SJSA1 (cell line): ENCODE results near the gene UVRAG. TPM values are rescaled to one million over a fixed set of nuclear protein-coding genes. Genes with fewer than 3 reads are reported as not detected.

Experiments used
- DNase-seq, 2 experiments: peaks; one replicate each; pipeline ENCODE4 v3.0.0-alpha.2; 2015 to 2020; ENCODE audit warnings: low spot score in 2 of 2, low read depth in 1 of 2
- H3K27ac ChIP-seq: fragments of 250-450 bp; sonication (Bioruptor Pico); 2 replicates; pipeline ENCODE4 v1.5.1; 2020; ENCODE audit warnings: mild to moderate bottlenecking, moderate library complexity
- H3K27me3 ChIP-seq: fragments of 250-450 bp; sonication (Bioruptor Pico); replicated peaks from 2 replicates; pipeline ENCODE4 v1.5.1; 2020; ENCODE audit warnings: mild to moderate bottlenecking, moderate library complexity
- H3K36me3 ChIP-seq: fragments of 250-450 bp; sonication (Bioruptor Pico); 2 replicates; pipeline ENCODE4 v1.5.1; 2020; ENCODE audit warnings: mild to moderate bottlenecking
- H3K4me1 ChIP-seq: fragments of 250-450 bp; sonication (Bioruptor Pico); replicated peaks from 2 replicates; pipeline ENCODE4 v1.6.1; 2021; ENCODE audit warnings: mild to moderate bottlenecking
- H3K4me3 ChIP-seq: fragments of 250-450 bp; sonication (Bioruptor Pico); 2 replicates; pipeline ENCODE4 v1.5.1; 2020; ENCODE audit warnings: mild to moderate bottlenecking
- H3K9me3 ChIP-seq: fragments of 250-450 bp; sonication (Bioruptor Pico); replicated peaks from 2 replicates; pipeline ENCODE4 v1.5.1; 2020; ENCODE audit warnings: mild to moderate bottlenecking
- total RNA-seq: library from RNA; depleted of rRNA; stranded (reverse); fragments of >200 nt; shearing (Covaris generic); gene quantifications from 2 replicates; pipeline ENCODE4 v1.2.3, GENCODE V29; 2014; rRNA removed

Gene UVRAG
- total RNA-seq, 1 experiment from 2014 or later: 7.7 TPM

DNA sequence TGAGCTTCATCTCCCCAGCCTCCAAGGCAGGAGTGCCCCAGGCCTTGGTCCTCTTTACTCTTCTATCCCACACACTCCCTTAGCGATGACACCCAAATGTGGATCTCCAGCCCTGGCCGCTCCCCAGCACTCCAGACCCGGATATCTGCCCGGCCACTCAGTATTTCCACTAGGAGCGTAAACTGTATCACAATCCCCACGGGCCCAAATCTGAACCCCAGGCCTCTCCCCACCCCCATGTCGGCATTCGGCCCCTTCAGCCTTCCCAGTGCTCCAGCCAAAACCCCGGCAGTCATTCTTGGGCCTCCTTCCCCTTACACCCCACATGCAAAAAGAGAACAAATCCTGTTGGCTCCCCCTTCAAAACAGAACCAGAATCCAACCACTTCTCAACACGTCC, 370.5 kb downstream of the UVRAG start:
- no peak for DNase-seq
- Histone ChIP-seq H3K9me3 (no peaks in the 10 kb centered on the region), H3K27me3 (no peaks in the 10 kb centered on the region), H3K4me1 (no peaks in the 10 kb centered on the region), H3K27ac (no peak overlapping the region), H3K36me3 (no peaks in the 10 kb centered on the region), H3K4me3 (no peak overlapping the region)

- Histone ChIP-seq H3K9me3 (no peaks in the 10 kb centered on the region), H3K27ac (no peak overlapping the region), H3K27me3 (no peaks in the 10 kb centered on the region), H3K4me1 (no peaks in the 10 kb centered on the region), H3K36me3 (no peaks in the 10 kb centered on the region), H3K4me3 (no peak overlapping the region)
- DNase-seq: no peak
These were observed 371.0 kb downstream of the UVRAG start for GRCh38 chr11:76185931-76186401.

- Histone ChIP-seq H3K27ac (no peak overlapping the region), H3K4me3 (no peak overlapping the region), H3K9me3 (no peaks in the 10 kb centered on the region), H3K27me3 (no peaks in the 10 kb centered on the region), H3K4me1 (no peaks in the 10 kb centered on the region), H3K36me3 (no peaks in the 10 kb centered on the region)
- DNase-seq: no peak
These were observed 371.8 kb downstream of the UVRAG start for GRCh38 chr11:76186776-76187279.

DNA sequence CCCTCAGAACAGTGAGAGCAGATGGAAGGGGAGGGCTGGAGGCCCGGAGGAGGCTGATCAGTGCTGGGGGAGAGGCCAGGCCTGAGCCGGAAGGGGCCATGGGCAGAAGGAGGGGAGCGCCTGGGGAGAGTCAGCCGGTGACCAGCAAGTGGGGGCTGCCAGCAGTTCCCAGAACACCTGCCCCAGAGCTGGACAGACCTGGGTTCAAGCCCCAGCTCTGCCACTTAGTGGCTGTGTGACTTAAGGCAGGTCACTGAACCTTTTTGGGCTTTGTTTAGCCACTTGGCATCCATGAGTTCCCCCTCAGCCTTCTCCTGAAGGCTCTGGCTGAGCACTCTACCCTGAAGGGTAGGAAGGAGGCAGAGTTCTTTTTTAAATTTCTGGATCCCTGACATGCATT, 373.9 kb downstream of the UVRAG start:
- Histone ChIP-seq H3K4me1 (no peaks in the 10 kb centered on the region), H3K9me3 (no peaks in the 10 kb centered on the region), H3K27ac (no peak overlapping the region), H3K36me3 (no peaks in the 10 kb centered on the region), H3K27me3 (no peaks in the 10 kb centered on the region), H3K4me3 (no peak overlapping the region)
- DNase-seq: no peak

DNA sequence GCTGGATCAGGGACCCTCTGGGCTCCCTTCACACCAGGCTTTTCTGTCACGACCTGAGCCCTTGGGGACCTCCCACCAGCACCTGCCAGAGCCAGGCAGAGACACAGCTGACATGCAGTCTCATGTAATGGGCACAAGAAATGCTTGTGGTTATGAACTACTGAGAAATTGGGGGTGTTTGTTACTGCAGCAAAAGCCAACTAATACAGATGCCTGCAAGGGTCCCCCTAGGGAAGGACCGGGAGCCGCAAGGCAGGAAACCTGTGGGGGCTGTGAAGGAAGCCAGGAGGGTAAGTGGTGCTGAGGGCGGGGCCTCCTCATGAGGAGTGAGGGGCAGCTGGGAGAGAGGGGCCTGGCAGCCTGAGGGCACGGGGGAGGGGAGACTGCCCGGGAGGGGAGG, 374.7 kb downstream of the UVRAG start:
- Histone ChIP-seq H3K36me3 (no peaks in the 10 kb centered on the region), H3K4me3 (no peak overlapping the region), H3K27me3 (no peaks in the 10 kb centered on the region), H3K4me1 (no peaks in the 10 kb centered on the region), H3K27ac (no peak overlapping the region), H3K9me3 (no peaks in the 10 kb centered on the region)
- DNase-seq: no peak

DNA sequence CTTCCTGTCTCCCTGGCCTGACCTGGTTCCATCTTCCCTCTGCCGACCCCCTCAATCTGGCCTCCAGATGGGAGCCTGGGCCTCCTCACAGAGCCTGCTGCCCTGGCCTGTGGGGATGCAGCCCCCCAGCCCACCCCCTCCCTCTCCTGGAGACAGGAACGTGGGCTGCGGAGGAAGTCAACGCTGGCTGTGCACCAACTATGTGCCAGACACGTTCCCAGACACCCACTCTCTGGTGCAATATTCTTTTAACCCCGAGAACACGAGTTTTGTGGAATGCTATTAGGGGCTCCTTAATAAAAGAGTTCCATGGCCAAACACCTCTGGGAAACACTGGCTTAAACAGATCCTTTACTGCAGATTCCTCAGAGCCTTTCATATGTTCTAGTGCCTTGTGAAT, 375.4 kb downstream of the UVRAG start:
- H3K27ac ChIP-seq: no peak overlapping the region
- no peak for DNase-seq
- H3K4me3 ChIP-seq: no peak overlapping the region
- H3K9me3 ChIP-seq: no peaks in the 10 kb centered on the region
- H3K27me3 ChIP-seq: no peaks in the 10 kb centered on the region
- no peaks in the 10 kb centered on the region for H3K36me3 ChIP-seq
- H3K4me1 ChIP-seq: no peaks in the 10 kb centered on the region

Other genes with a start within 250 kb of the UVRAG start
- 0.13 TPM in 1 of 2 replicates, not detected in the other for gene MAP6, start 146.2 kb upstream of the UVRAG start, total RNA-seq
- gene MOGAT2, start 97.4 kb upstream of the UVRAG start, total RNA-seq: not detected in 2 replicates
- not detected in 2 replicates for gene DGAT2, start 46.4 kb upstream of the UVRAG start, total RNA-seq